RWPE2 (cell line): Measurements from ENCODE around the gene ARID1A.

Source experiments
- ATAC-seq: fragments of 200-7000 bp; cut with Tn5 transposase; 3 replicates; pipeline ENCODE4 v1.9.1; 2021; ENCODE audit warnings: low read depth
- DNase-seq: peaks from one replicate; pipeline ENCODE4 v3.0.0-alpha.2; 2020; ENCODE audit warnings: low spot score
- H3K27ac ChIP-seq: fragments of 450-650 bp; 2 replicates; pipeline ENCODE4 v1.5.1; 2017; ENCODE audit warnings: mild to moderate bottlenecking; ENCODE audit not compliant: poor library complexity, severe bottlenecking
- H3K27me3 ChIP-seq: fragments of 250-450 bp; sonication (Bioruptor Pico); 2 replicates; pipeline ENCODE4 v1.5.1; 2021; ENCODE audit warnings: mild to moderate bottlenecking, moderate library complexity; ENCODE audit not compliant: insufficient read depth, poor library complexity, severe bottlenecking
- H3K36me3 ChIP-seq: fragments of 250-450 bp; sonication (Bioruptor Pico); 2 replicates; pipeline ENCODE4 v1.5.1; 2020; ENCODE audit warnings: low read depth, mild to moderate bottlenecking, moderate library complexity
- H3K4me1 ChIP-seq: fragments of 250-450 bp; sonication (Bioruptor Pico); 2 replicates; pipeline ENCODE4 v1.5.1; 2021; ENCODE audit warnings: mild to moderate bottlenecking, moderate library complexity; ENCODE audit not compliant: insufficient read depth, poor library complexity, severe bottlenecking
- H3K4me3 ChIP-seq: fragments of 250-450 bp; sonication (Bioruptor Pico); 2 replicates; pipeline ENCODE4 v1.5.1; 2021; ENCODE audit warnings: mild to moderate bottlenecking, moderate library complexity; ENCODE audit not compliant: severe bottlenecking
- H3K9me3 ChIP-seq: fragments of 250-450 bp; sonication (Bioruptor Pico); 2 replicates; pipeline ENCODE4 v1.5.1; 2021; ENCODE audit warnings: mild to moderate bottlenecking, moderate library complexity; ENCODE audit not compliant: severe bottlenecking
- TF ChIP-seq, protein P1 (sequence below): fragments of 450-650 bp; IDR thresholded peaks from one replicate; pipeline ENCODE4 v1.5.1; 2017; ENCODE audit warnings: mild to moderate bottlenecking, moderate library complexity; ENCODE audit not compliant: poor library complexity, severe bottlenecking

Gene ARID1A

DNA sequence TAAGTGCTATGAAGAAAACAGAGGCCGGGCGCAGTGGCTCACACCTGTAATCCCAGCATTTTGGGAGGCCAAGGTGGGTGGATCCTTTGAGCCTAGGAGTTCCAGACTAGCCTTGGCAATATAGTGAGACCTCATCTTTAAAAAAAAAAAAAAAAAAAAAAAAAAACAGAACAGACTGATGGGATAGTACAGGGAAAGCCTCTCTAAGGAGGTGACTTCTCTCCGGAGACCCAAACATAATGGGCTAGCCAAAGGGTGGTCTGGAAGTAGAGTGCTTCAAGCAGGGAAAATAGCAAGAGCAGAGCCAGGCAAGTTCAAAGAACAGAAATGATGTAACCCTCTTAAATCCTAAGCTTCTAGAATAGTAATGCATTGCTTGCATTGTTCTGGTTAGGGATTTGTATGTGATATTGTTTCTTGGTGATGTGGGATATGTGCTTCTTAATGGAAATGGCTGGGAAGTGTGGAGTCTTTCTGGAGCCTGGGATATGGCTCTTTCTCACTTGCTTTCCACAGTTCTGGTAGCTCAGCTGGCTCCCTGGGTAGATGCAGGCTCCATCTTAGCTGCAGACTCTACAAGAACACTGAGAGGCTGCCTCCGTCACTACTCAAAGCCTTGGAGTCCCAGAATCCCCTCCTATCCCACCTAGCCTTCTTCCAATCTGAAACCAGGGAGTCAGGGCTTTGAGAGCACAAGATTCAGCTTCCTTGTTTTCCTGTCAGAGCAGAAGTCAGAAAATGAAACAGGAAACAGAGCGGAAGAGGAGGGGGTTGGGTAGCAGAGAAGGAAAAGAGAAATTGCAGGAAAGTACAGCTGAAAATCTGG lies 90.0 kb downstream of the ARID1A start:
- H3K27ac ChIP-seq, result peak overlapping the region; percentile 91
- no peak for DNase-seq
- H3K9me3 ChIP-seq, result no peaks in the 10 kb centered on the region
- ATAC-seq, result no peak
- peaks cover 27% of the 10 kb centered on the region for H3K36me3 ChIP-seq
- no peaks in the 10 kb centered on the region for H3K27me3 ChIP-seq
- H3K4me1 ChIP-seq, result peaks cover 20% of the 10 kb centered on the region
- H3K4me3 ChIP-seq, result no peak overlapping the region
- TF ChIP-seq, protein P1, sequence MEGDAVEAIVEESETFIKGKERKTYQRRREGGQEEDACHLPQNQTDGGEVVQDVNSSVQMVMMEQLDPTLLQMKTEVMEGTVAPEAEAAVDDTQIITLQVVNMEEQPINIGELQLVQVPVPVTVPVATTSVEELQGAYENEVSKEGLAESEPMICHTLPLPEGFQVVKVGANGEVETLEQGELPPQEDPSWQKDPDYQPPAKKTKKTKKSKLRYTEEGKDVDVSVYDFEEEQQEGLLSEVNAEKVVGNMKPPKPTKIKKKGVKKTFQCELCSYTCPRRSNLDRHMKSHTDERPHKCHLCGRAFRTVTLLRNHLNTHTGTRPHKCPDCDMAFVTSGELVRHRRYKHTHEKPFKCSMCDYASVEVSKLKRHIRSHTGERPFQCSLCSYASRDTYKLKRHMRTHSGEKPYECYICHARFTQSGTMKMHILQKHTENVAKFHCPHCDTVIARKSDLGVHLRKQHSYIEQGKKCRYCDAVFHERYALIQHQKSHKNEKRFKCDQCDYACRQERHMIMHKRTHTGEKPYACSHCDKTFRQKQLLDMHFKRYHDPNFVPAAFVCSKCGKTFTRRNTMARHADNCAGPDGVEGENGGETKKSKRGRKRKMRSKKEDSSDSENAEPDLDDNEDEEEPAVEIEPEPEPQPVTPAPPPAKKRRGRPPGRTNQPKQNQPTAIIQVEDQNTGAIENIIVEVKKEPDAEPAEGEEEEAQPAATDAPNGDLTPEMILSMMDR, result no peak

DNA sequence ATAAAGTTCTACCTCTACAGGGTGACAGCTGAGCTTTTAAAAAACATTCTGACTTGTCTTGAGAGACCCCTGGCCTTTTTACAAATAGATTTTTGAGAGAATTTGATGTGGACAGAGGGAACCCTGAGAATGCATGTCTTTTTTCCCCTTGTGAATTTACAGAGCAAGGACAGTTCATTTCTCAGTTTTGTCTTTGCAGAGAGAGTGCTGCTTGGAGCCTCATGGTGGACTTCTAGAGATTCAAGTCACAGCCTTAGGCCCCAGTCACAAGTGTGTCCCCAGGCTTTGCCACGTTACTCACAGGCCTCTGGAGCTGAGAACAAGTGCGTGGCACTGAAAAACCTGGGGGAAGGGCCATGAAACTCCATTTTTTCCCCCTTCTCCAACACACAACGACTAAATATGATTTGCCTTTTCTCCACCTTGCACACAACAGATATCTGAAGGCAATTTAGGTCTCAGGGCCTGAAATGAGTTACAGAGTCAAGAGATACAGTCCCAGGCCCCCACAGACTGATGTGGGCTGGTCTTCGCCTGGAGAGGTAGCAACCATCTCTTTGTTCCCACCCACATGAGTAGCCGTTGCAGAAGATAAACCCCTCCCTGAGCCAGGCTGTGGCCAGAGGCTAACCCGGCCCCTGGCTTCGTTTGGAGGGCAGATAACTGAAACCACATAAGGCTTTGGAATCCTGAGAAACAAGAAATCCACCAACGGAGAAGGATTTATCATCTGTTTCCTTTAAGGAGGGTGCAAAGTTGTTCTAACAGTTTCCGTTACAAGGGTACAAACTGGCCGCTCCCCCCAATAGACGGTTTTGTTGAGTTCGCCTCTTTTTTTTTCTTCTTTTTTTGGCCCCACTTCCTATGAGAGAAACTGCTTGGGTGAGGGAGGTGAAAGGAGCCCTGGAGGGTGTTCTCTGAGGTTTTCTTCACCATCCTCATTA lies 90.9 kb downstream of the ARID1A start:
- peak overlapping the region; percentile 91 for H3K27ac ChIP-seq
- ATAC-seq (no peak), DNase-seq (no peak)
- no peaks in the 10 kb centered on the region for H3K27me3 ChIP-seq
- H3K36me3 ChIP-seq, result peaks cover 19% of the 10 kb centered on the region
- TF ChIP-seq, protein P1, result no peak
- H3K9me3 ChIP-seq, result no peaks in the 10 kb centered on the region
- peaks cover 20% of the 10 kb centered on the region for H3K4me1 ChIP-seq
- H3K4me3 ChIP-seq, result peak overlapping the region; percentile 73

DNA sequence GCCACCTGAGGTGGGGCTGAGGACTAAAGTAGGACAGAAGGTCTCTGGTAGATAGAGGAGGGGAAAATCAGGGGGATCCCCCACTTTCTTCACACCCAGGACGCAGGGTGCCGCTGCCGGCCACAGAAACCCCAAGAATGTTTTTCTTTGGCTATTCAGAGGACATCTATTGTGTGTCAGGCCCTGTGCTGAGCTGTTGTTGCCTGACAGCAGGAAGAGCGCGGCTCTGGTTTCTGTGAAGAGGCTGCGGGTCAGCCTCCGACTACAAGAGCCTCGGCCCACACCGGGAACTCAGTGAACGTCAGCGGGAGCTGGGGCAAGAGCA lies 91.5 kb downstream of the ARID1A start:
- Histone ChIP-seq H3K27me3 (no peaks in the 10 kb centered on the region), H3K9me3 (no peaks in the 10 kb centered on the region), H3K36me3 (peaks cover 12% of the 10 kb centered on the region), H3K4me3 (peak overlapping the region; percentile 73), H3K27ac (peak overlapping the region; percentile 91), H3K4me1 (peaks cover 20% of the 10 kb centered on the region)
- DNase-seq (no peak), ATAC-seq (peak; percentile 31)
- TF ChIP-seq, protein P1, result no peak

DNA sequence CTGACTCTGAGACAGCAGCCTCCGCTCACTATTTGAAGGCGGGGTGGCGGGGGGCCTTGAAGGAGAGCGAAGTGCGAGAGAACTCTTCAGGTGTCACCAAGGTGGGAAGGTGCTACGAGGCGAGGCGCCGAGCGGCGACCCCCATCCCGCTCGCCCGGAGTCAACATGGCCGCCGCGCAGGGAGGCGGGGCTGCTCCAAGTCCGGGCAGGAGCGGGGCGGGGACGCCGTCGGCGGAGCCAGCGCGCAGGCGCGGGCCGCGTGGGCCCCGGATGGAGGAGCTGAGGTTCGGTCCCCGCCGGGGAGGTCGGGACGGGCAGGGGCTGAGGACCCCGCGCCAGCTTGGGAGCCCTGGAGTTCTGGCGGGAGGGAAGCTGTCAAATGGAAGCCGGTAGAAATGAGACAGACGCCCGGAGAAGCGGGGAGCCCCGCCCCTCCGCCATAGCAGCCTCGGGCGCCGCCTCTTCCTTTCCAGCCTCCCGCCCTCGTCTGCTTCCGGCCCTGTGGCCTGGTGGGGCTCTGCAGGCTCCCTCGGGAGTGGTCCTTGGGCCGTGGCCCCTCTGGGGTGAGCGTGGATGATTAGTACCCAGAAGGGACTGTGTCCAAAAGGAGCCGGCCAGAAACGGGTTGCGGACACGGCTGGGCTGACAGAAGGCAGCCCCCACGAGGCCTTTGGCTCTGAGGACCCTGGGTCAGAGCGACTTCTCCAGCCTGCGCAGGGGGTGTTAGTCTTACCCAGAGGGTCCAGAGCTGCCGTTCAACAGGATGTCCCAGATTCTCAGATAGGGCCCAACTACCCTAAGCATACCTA lies 92.1 kb downstream of the ARID1A start, which contains the start of gene PIGV:
PIGV (plus strand) TSS at position 245 of the 809 bp plus-strand sequence. CDS start 2,866 bp downstream, outside the sequence.
- no peaks in the 10 kb centered on the region for H3K27me3 ChIP-seq
- TF ChIP-seq, protein P1, result no peak
- ATAC-seq, result peak; percentile 74
- H3K4me1 ChIP-seq, result peaks cover 20% of the 10 kb centered on the region
- H3K36me3 ChIP-seq, result peaks cover 7% of the 10 kb centered on the region
- peak within 1 kb of the TSS; percentile 73 for H3K4me3 ChIP-seq
- DNase-seq, result peak; percentile 82
- peak within 1 kb of the TSS; percentile 91 for H3K27ac ChIP-seq
- no peaks in the 10 kb centered on the region for H3K9me3 ChIP-seq
